Inflammatory macrophage treated with lipopolysaccharide for 1 hour (primary cell): ENCODE results near the gene PLSCR4.
"Not testable (repeated sequence)": the region's sequence is repeated elsewhere in the genome, so short reads cannot be mapped to it uniquely, and the experiment has no call there.

Experiments used
- DNase-seq, 2 donors: peaks; one replicate each; pipeline ENCODE4 v3.0.0-alpha.2; 2020 to 2022

PLSCR4 gene

DNA sequence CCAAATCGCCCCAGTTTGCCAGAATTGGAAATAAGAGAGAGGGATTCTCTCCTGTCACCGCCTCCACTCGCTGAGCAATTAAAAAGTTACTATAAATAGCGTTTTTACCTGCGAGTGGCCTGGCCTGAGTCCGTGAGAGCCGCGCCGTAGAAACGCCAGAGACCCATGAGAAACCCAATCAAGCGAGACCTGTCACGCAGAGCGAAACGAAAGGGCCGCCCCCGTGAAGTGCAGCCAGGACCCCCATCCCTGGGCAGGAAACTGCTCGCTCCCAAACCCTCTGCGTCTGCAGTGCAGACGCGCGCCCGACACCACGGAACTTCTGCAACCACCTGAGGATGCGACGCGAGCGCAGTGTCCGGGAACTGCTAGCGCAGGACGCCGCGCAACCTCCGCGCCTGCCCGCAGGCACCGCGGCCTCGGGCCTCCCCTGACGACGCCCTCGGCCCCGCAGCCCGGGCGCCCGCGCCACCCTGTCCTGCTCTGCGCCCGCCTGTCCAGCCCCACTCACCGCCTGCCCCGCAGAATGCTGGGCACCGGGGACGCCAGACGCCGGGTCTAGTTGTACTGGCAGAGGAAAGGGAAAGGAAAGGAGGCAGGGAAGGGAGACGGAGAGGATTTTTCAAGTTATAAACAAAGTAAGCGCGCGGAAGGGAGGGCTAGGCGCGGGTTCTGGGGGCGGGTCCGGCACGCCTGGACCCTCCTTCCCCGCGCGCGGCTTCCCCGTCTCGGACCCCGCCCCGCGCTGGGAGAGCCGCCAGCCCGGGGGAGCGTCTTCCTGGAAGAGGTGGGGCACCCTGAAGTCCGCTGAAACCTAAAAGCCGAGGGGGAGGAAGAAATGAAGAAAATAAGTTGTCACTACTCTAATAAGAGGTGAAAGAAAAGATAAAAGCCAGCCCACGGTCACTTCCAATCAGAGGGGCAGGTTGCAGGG lies at the start of gene PLSCR4:
PLSCR4 (minus strand) TSS at position 657 of the 934 bp plus-strand sequence. CDS start 29,034 bp downstream, outside the sequence.
- no peak for DNase-seq

- not testable (repeated sequence) for DNase-seq
Measured at GRCh38 chr3:146293401-146293800, 42.5 kb upstream of the PLSCR4 start.

GRCh38 chr3:146283781-146284445 lies 33.0 kb upstream of the PLSCR4 start:
- no peak for DNase-seq

- DNase-seq = no peak
Measured at GRCh38 chr3:146280864-146281263, 30.0 kb upstream of the PLSCR4 start.

- DNase-seq = no peak
Measured at GRCh38 chr3:146279951-146280350, 29.0 kb upstream of the PLSCR4 start.

DNA sequence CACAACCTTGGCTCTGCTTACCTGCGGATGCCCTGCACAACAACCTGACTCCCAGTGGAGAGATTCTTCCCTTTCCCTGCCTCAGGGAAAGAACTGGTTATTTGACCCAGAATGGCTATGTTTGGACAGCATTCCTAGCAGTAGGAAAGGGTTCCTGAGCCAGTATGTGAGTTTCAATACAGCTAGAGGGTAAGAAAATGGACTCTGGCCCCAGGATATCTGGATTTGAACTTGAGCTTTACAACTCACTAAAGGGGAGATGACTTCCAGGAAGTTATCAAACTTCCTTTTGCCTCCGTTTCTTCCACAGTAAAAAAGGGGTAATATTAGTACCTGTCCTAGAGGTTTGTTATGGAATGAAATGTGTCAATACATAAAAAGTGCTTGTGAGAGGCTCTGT lies 28.1 kb upstream of the PLSCR4 start:
- DNase-seq = no peak

- no peak for DNase-seq
Measured at GRCh38 chr3:146277953-146278631, 27.2 kb upstream of the PLSCR4 start.

GRCh38 chr3:146275476-146275875 lies 24.6 kb upstream of the PLSCR4 start:
- no peak for DNase-seq

DNA sequence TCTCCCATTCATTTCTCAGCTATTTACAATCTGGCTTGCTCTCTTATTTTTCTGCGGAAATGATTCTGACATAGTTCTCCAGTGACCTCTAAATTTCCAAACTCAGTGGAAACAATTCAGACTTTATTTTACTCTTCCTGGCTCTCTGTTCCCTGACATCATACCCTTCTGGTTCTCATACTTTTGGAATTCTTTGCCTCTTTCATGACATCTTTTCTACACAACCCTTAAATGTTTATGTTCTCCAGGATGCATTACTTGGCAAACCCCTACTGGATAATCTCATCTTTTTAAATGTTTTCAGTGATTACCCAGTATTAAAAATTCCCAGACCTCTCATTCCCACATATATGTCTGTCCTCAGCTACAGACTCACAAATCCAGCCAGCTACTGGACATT lies 23.9 kb upstream of the PLSCR4 start:
- DNase-seq = no peak

- no peak for DNase-seq
Measured at GRCh38 chr3:146273721-146274407, 23.0 kb upstream of the PLSCR4 start.

DNA sequence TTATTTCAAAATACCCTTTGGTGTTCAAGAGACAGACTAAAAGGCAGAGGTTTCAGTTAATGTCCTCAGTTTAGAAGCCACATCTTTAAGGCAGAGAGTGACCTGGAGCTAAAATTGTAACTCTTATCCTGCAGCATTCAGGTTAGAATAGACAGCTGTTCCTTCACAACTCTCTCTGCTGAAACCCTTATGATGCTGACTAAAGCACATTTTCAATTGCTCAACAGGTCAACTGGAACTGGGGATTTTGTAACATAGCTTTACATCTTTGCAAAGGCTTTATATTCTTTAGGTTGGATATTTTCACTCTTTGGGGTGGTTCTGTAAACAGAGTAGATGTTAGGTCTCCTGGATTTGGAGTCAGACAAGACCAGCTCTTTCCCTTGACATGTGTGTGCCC lies 20.3 kb upstream of the PLSCR4 start:
- DNase-seq = no peak

DNA sequence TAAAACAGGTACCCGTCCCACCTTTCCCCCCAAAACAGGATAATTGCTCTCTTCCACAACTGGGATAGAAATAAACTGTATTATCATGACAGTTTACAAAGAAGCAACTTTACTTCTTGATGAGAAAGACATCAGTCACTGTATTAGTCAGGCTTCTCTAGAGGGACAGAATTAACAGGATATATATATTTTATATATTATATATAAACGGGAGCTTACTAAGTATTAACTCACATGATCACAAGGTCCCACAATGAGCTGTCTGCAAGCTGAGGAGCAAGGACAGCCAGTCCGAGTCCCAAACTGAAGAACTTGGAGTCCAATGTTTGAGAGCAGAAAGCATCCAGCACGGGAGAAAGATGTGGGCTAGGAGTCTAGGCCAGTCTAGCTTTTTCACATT lies 18.4 kb upstream of the PLSCR4 start:
- DNase-seq = no peak

GRCh38 chr3:146268535-146269219 lies 17.8 kb upstream of the PLSCR4 start:
- DNase-seq = no peak

DNA sequence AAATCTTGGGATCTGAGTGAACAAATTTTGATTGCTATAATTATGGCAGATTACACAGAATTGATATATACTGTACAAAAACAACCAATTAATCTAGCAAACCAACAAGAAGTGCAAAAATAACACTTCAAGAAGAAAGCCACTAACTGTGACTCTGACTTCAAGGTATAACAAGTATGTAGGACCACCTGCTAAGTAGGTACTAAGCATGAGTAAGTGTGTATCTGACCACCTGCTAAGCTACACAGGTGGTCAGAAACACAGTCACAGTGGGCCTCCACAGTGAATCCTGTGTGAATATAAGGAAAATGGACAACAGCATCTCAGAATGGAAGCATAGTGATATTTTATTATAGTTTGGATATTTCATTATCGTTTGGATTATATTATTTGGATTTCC lies 14.8 kb upstream of the PLSCR4 start:
- DNase-seq = no peak

DNA sequence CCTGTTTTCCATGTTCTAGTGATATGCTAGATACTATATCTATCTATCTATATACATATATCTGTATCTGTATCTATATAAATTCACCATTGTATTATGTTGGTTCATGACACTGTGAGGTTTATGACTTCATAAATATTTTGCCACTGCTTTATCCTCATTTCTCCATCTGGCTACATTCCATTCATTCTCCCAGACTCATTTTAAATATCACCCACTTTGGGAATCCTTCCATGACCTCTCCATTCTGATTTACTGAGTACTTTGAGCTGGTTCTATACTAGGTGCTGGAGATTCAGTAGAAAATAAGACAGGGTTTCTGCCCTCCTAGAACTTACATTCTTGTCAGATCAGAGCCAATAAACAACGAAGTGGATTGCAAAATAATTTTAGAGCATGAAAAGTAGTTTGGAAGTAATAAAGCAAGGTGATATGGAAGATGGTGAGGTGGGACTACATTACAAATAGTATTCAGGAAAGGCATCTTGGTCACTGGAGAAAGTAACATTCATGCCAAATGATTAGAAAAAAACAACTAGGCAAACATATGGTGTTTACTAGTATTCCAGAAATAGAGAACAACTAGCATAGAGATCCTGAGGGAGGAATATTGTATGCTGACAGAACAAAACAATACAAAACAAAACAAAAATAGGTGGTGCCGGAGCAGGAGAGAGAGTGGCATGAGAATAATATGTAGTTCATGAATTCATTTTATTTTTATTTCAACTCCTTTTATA lies 11.6 kb upstream of the PLSCR4 start:
- DNase-seq = no peak

DNA sequence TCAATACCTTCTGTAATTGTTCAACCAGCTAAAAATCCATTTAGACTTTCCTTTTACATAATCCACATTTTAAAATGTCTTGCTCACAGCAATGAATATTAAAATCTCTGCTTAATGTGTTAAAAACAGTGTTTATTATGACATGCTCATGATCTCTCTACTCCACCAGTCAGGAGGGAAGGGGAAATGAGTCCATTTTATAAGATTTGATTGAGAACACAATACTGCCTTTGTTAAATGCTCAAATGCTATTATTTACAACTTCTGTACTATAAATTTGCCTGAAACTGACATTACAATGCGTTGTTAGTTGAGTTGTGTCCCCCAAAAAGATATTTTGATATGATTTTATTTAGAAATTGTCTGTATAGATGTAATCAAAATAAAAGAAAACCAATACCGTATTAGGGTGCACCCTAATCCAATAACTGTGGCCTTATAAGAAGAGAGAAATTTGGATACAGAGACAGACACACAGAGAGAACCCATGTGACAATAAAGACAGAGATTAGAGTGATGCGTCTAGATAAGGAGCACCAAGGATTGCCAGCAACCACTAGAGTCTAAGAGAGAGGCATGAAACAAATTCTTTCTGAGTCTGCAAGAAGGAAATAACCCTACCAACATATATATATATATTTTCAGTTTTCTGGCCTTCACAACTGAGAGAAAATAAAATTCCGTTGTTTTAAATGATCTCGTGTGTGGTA lies 9.1 kb upstream of the PLSCR4 start:
- DNase-seq = no peak

DNA sequence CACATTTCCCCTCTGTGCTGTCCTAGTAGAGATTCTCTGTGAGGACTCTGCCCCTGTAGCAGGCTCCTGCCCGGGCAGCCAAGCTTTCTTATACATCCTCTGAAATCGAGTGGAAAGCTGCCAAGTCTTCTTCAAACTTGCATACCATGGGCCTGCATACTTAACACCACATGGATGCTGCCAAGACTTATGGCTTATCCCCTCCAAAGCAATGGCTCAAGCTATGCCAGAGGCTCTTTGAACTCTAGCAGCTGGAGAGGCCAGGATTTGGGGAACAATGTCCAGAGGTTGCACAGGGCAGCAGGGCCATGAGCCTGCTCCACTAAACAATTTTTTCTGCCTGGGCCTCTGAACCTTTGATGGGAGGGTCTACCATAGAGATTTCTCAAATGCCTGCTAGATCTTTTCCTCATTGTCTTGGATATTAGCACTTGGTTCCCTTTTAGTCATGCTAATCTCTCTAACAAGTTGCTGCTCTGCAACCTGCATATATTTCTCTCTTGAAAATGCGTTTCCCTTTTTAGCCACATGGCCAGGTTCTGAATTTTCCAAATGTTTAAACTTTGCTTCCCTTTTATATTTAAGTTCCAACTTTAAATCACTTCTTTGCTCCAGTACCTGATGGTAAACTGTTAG lies 6.1 kb upstream of the PLSCR4 start:
- DNase-seq = no peak

DNA sequence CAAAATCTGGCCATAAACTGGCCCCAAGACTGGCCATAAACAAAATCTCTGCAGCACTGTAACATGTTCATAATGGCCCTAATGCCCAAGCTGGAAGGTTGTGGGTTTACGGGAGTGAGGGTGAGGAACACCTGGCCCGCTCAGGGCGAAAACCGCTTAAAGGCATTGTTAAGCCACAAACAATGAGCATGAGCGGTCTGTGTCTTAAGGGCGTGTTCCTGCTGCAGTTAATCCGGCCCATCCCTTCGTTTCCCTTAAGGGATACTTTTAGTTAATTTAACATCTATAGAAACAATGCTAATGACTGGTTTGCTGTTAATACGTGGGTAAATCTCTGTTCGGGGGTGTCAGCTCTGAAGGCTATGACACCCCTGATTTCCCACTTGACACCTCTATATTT lies 1.5 kb upstream of the PLSCR4 start:
- DNase-seq = not testable (repeated sequence)

GRCh38 chr3:146249921-146250320 lies 984 bp downstream of the PLSCR4 start:
- no peak for DNase-seq

GRCh38 chr3:146247911-146248310 lies 3.0 kb downstream of the PLSCR4 start:
- DNase-seq = no peak
